Measurements from ENCODE around the gene ACTN1.

GRCh38 chr14:68882235-68882634 is 96.9 kb downstream of the ACTN1 start:
- TF ChIP-seq, protein P1, sequence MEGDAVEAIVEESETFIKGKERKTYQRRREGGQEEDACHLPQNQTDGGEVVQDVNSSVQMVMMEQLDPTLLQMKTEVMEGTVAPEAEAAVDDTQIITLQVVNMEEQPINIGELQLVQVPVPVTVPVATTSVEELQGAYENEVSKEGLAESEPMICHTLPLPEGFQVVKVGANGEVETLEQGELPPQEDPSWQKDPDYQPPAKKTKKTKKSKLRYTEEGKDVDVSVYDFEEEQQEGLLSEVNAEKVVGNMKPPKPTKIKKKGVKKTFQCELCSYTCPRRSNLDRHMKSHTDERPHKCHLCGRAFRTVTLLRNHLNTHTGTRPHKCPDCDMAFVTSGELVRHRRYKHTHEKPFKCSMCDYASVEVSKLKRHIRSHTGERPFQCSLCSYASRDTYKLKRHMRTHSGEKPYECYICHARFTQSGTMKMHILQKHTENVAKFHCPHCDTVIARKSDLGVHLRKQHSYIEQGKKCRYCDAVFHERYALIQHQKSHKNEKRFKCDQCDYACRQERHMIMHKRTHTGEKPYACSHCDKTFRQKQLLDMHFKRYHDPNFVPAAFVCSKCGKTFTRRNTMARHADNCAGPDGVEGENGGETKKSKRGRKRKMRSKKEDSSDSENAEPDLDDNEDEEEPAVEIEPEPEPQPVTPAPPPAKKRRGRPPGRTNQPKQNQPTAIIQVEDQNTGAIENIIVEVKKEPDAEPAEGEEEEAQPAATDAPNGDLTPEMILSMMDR (IDR thresholded peaks at IDR 0.05), result no peak
- no peak for TF ChIP-seq POLR2A (IDR thresholded peaks at IDR 0.05)

All from lower leg skin (tissue), 3 donors.